ENCODE results near the gene HECTD3.

HECTD3 gene

DNA sequence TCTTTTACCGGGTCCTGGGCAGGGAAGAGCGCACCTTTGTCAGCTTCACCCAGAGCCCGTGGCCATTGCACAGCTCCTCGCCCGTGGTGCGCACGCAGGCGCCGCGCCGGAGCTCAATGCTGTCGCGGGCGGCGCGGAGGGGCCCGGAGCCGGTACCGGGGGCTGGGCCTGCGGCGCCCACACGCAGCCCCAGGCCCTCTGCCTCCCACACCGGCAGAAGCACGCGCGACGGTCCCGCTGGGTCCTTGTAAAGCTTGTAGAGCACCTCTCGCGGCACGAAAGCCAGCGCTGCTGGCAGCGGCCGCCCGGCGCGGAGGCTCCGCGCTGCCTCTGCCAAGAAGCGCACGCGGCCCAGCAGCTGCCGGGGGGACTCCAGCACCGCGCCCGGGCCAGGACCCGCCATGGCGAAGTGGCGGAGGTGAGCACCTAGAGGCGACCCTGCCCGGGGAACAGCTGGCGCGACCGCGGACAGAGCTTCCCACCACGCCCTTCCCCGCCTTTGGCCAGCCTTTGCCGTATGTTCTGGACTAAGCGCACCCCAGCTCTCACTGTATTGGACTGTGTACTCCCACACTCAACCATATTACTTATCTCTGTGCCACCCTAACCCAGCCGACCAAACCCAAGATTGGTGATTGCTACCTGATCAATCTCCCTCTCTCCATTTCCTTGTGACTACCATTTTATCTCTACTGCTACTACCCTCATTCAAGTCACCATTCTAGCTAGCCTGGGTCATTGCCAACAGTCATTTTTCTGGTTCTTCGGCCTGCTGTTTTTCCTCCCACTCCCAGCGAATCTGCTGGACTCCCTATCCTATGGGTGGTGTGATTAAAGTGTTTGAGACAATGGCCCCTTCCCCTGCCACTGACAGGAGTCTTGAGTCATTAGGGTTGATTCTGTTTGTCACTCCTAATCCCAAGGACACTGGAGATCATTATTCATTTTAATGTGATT is at the start of gene HECTD3:
TSS of gene HECTD3 (minus strand) at position 470 of the 957 bp plus-strand sequence. CDS start at position 403, 67 bp downstream.
- DNase-seq (ENCODE audit: low read depth), result peak; percentile 49

GRCh38 chr1:45059829-45060228 is 48.7 kb upstream of the HECTD3 start:
- DNase-seq (ENCODE audit: low read depth), result no peak

DNA sequence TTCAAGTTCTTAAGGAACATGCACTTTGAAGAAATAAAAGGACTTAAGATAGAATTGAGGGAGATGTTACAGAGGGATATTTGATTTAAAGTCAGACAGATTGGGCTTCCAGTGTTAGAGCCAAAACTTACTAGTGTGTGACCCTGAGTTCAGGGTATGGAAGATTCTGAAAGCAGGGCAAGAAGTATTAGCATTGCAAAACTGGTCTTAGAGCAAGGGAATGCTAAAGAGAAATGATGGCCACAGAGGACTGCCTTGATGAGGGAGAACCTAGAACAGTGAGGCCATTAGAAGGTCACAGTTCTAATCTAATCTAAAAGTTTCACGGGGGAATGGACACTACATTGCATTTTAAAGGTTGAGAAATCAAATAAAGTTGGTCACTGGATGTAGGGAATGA is 46.4 kb upstream of the HECTD3 start:
- DNase-seq (ENCODE audit: low read depth), result no peak

- DNase-seq (ENCODE audit: low read depth), result no peak
These were observed 40.1 kb upstream of the HECTD3 start for GRCh38 chr1:45051005-45051772.

DNA sequence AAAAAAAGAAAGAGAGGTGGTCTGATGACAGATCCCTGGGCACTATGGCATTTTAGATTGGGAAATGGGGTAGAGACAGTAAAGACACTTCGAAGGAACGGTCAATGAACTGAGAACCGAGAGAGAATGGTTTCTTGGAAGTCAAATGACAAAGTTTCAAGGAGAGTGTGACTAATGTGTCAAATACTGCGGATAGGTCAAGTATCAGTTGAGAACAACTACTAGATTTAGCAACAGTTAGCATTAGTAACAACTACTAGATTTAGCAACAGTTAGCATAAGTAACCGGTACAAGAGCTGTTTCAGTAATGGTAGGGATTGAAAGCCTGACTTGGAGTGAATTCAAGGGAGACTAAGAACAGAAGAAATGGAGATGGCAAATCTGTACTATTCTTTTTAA is 35.9 kb upstream of the HECTD3 start:
- DNase-seq (ENCODE audit: low read depth), result no peak

DNA sequence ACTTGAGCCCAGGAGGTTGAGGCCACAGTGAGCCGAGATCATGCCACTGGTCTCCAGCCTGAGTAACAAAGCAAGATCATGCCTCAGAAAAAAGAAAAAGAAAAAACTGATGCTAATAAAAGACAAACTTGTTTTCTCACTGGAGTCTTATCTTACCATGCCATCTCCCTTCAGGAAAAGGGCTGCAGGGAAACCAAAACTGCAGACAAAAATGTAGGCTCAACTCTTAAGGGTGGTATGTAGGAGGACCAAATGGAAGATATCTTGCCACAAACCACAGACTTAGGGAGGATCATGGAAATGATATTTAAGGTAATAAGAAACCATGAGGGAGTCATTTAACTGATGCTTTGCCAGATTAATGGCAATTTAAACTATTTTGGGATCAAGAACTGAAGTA is 33.8 kb upstream of the HECTD3 start:
- DNase-seq (ENCODE audit: low read depth), result no peak

GRCh38 chr1:45043094-45043493 is 32.0 kb upstream of the HECTD3 start:
- DNase-seq (ENCODE audit: low read depth), result no peak

GRCh38 chr1:45040297-45040696 is 29.2 kb upstream of the HECTD3 start:
- no peak for DNase-seq (ENCODE audit: low read depth)

DNA sequence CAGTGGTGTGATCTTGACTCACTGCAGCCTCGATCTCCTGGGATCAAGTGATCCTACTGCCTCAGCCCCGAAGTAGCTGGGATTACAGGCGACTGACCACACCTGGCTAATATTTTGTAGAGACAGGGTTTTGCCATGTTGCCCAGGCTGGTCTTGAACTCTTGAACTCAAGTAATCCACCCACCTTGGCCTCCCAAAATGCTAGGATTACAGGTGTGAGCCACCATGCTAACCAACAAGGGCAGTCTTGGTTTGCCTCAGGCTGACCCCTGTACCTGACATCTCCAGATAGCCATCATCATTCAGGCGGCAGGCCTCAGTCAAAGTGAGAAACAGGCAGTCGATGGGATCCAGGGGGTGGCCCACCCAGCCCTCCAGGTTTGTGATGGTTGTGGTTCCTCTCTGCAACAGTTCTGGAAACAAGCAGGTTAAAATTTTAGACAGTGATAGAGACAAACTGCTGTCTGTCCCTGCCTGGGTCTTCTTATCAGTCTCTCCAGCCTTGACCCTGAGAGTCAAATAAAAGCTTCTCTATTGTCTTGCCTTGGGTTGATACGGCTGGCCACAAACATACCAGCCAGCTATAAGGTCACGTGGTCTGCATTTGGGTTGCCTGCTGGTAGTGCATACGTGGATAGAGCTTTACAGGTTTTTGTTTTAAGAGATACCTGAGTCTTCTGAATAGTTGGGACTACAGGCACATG is 27.7 kb upstream of the HECTD3 start:
- DNase-seq (ENCODE audit: low read depth), result no peak

DNA sequence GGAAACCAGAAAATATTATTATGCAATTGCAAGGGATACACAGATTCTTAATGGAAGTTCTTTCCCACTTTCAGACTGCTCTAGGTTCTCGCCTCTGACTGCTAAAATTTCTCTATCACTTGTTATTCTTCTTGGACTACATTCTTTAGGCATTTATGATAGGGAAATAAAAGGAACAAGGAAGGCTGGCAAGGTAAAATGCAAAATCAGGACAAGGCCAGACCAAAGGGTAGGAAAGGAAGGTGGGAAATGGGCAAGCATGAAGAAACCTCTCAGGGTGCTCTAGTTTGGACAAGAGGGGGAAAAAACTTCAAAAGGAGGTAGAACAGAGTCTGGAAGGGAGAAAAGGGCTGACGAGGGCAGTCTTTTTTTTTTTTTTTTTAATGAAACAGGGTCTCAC is 27.1 kb upstream of the HECTD3 start:
- DNase-seq (ENCODE audit: low read depth), result no peak

- DNase-seq (ENCODE audit: low read depth), result no peak
These were observed 26.3 kb upstream of the HECTD3 start for GRCh38 chr1:45037456-45037855.

- no peak for DNase-seq (ENCODE audit: low read depth)
These were observed 24.6 kb upstream of the HECTD3 start for GRCh38 chr1:45035631-45036301.

- DNase-seq (ENCODE audit: low read depth), result no peak
These were observed 22.2 kb upstream of the HECTD3 start for GRCh38 chr1:45033356-45033755.

DNA sequence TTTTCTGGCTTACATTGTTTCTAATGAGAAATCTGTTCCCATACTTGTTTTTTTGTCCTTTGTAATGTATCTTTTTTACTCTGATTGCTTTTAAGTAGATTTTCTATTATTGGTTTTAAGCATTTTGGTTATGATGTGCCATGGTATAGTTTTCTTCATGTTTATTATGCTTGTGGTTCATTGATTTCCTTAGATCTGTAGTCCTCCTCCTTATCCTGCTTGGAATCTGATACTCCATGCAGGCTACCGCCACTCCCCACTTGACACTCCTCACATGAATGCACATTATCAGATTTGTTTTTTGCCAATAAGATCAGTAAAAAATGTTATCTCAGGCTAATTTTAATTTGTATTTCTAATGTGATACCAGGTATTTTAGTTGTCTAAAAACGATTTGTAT is 21.7 kb upstream of the HECTD3 start:
- DNase-seq (ENCODE audit: low read depth), result no peak

GRCh38 chr1:45026446-45026845 is 15.3 kb upstream of the HECTD3 start:
- no peak for DNase-seq (ENCODE audit: low read depth)

DNA sequence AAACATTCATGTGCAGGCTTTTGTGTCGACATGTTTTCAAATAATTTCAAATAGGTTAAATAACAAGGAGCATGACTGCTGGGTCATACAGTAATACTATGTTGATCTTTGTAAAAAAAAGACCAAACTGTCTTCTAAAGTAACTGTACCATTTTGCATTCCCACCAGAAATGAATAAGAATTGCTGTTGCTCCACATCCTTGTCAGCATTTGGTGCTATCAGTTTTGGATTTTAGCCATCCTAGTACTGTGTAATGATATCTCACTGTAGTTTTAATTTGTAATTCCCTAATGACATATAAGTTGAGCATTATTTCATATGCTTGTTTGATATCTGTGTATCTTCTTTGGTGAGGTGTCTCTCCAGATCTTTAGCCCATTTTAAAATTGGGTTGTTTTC is 12.5 kb upstream of the HECTD3 start:
- no peak for DNase-seq (ENCODE audit: low read depth)

DNA sequence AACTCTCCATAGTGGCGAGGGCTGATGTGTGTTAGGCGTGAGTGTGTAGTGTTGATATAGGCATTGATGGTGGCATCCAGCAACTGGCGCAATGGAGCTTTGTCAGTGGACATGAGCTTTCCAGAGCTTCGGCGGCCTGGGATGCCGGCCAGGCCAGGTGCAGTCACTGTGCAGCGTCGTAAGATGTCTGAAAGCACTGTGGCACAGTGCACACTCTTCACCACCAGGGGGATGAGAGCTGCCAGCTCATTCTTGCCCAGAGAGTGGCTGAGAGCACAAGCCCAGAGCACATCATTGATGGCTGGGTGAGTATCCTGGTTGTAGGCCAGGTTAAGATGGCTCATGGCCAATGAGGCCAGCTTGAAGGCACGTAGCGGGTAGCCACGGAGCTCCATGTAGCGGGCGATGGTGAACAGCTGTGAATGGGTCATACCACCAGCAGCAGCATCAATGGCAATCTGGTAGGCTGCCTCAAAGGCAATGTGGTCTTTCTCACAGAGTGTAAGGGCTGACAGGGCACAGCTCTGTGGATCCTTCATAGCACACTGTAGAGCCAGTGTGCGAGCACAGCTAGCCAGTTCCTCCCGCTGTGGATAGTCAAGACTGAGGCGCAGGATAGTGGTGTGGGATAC is 7.6 kb upstream of the HECTD3 start:
- peak; percentile 46 for DNase-seq (ENCODE audit: low read depth)

DNA sequence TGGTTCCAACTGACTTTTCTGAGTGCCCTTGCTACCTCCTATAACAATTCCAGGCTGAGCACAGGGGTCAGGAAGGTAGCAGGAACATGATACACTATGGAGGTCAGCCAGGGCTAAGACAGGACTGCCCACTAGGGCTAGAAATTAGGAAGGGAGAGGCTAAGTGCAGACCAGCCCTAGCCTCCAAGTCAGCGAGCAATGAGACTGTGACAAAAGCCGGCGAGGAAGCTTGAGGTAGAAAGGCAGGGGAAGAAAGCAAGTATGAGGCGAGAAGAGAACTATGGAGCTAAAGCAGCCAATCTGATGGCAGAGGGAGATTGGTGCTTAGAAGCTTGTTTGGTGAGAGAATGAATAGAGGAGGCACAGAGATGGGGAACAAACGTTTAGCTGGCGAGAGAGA is 5.6 kb upstream of the HECTD3 start:
- no peak for DNase-seq (ENCODE audit: low read depth)

- DNase-seq (ENCODE audit: low read depth), result no peak
These were observed 5.1 kb upstream of the HECTD3 start for GRCh38 chr1:45016090-45016697.

GRCh38 chr1:45015683-45016082 is 4.6 kb upstream of the HECTD3 start:
- no peak for DNase-seq (ENCODE audit: low read depth)

Measured in activated T-cell treated with anti-CD3 and anti-CD28 coated beads for 1 hour (primary cell).